Measurements from ENCODE around the gene OSTN.

DNA sequence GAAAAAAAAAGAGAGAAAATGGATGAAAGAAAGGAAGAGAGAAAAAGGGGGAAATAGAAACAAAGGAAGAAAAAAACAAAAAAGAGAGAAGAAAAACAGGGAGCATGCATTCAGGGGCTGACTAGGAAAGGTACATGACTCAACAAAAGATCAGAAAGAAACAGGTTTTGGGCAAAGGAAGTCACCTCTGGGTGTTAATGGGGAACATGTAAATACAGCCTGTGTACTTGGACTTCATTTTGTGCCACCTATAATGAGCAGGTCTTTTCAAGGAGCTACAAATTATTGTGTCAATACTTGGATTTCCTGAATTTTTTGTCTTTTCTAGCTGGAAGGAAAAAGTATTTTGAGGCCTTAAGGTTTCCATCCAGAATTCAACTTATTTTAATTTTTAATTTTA, 76.7 kb downstream of the OSTN start:
- TF ChIP-seq SP1 (CRISPR knock-in tag; IDR thresholded peaks at IDR 0.05) (no peak), CHD1 (IDR thresholded peaks at IDR 0.05; ENCODE audit: low read length) (no peak)
- TF ChIP-seq, protein P1, sequence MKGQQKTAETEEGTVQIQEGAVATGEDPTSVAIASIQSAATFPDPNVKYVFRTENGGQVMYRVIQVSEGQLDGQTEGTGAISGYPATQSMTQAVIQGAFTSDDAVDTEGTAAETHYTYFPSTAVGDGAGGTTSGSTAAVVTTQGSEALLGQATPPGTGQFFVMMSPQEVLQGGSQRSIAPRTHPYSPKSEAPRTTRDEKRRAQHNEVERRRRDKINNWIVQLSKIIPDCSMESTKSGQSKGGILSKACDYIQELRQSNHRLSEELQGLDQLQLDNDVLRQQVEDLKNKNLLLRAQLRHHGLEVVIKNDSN (CRISPR knock-in tag; IDR thresholded peaks at IDR 0.05) = no peak

All from K562 (cell line).